ENCODE measurements around the gene RNF121. TPM values are rescaled to one million over a fixed set of nuclear protein-coding genes. Genes with fewer than 3 reads are reported as not detected.

The RNF121 gene
- total RNA-seq, 1 donor from 2014 or later, result 30.9 TPM

DNA sequence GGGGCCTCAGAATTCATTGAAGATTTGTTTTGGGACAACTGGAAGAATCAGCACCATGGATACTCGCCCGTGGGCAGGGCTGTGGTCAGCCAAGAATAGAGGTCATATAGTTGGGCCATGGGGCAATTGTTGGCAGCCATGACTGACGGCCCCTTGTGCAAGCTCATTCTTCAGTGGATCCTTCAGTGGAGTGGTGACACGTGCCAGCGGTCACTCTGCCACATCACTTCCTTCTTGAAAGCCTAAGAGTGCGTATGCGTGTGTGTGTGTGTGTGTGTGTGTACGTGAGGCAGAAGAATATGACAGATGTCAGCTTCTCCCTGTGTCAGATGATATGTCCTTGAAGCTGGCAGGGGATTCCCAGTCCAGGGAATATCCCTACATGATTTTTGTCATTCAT, 68.1 kb downstream of the RNF121 start:
- Histone ChIP-seq H3K27me3 (ENCODE audit: control insufficient read depth, insufficient read depth, low read length) (no peaks in the 10 kb centered on the region), H3K4me3 (ENCODE audit: low read depth, low read length) (no peak overlapping the region), H3K36me3 (ENCODE audit: control insufficient read depth, insufficient read depth, low read length) (peaks cover 2% of the 10 kb centered on the region)
- DNase-seq (ENCODE audit: low read depth), result no peak
- TF ChIP-seq, protein P1, sequence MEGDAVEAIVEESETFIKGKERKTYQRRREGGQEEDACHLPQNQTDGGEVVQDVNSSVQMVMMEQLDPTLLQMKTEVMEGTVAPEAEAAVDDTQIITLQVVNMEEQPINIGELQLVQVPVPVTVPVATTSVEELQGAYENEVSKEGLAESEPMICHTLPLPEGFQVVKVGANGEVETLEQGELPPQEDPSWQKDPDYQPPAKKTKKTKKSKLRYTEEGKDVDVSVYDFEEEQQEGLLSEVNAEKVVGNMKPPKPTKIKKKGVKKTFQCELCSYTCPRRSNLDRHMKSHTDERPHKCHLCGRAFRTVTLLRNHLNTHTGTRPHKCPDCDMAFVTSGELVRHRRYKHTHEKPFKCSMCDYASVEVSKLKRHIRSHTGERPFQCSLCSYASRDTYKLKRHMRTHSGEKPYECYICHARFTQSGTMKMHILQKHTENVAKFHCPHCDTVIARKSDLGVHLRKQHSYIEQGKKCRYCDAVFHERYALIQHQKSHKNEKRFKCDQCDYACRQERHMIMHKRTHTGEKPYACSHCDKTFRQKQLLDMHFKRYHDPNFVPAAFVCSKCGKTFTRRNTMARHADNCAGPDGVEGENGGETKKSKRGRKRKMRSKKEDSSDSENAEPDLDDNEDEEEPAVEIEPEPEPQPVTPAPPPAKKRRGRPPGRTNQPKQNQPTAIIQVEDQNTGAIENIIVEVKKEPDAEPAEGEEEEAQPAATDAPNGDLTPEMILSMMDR (IDR thresholded peaks at IDR 0.05; ENCODE audit: insufficient read depth, low read length, poor library complexity, severe bottlenecking), result no peak

DNA sequence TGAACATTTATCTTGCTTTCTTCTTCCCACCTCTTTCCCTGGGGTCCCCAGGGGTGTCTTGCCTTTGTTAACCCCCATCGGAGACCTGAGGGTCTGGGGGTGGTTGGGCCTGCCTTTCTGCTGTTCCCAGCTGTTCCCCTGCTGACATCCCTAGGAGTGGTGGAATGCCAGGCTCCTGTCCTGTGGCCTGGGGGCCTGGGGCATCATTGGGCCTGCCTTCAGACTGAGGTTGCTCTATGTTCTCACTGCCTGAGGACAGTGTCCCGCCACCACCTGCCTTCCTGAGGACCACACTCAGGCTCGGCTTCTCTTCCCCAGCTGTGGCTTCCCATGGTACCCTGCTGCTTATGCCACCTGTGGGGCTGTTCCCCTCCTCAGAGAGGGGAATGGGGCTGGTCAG, 68.7 kb downstream of the RNF121 start:
- TF ChIP-seq, protein P1 (IDR thresholded peaks at IDR 0.05; ENCODE audit: insufficient read depth, low read length, poor library complexity, severe bottlenecking), result no peak
- Histone ChIP-seq H3K36me3 (ENCODE audit: control insufficient read depth, insufficient read depth, low read length) (peaks cover 2% of the 10 kb centered on the region), H3K27me3 (ENCODE audit: control insufficient read depth, insufficient read depth, low read length) (no peaks in the 10 kb centered on the region), H3K4me3 (ENCODE audit: low read depth, low read length) (no peak overlapping the region)
- no peak for DNase-seq (ENCODE audit: low read depth)

DNA sequence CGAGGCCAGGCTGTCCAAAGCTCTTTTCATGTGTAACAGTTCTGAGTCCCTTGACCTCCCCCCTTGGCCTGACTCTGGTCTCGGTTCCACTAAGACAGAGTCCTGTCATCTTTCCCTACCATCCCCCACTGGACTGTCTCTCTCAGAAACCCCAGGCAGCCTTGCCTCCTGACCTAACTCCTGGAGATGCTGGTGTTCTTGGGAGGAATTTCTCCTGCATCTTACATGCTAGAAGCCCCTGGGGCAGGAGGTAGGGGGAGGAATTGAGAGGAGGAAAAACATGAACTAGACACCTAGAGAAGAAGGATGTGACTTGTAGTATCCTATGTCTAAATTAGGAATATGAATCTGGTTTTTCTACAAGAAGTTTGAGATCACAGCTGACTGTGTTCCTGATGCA, 69.2 kb downstream of the RNF121 start:
- DNase-seq (ENCODE audit: low read depth), result no peak

DNA sequence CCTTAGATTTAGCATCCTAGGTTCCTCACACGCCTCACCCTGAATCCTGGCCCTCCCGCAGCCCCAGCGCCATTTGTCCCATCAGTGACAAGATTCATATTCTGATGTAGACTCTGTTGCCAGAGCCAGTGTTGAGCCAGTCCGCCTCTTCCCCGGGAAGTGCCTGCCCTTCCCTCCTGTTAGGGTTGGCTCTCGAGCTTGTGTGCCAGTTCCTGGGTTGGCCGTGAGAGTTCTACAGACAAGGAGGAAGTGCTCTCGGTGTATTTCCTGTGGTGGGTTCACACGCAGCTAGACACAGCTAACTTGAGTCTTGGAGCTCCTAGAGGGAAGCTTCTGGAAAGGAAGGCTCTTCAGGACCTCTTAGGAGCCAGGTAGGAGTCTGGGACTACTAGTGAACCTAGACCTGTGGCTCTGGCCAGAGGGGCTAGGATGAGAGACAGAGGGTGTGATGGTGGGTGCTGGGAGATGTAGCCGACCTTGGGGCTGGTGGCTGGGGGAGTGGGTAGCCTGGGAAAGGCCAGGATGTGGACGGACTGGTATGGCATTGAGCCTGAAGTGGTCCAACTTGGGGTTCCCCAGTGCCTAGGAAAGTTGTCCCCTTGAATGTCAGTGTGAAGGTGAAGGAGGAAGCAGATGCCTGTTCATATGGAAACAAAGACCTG, 69.9 kb downstream of the RNF121 start, which contains the start of gene IL18BP:
IL18BP (plus strand) TSS at position 261 of the 662 bp plus-strand sequence. CDS start 1,076 bp downstream, outside the sequence.
- no peak for DNase-seq (ENCODE audit: low read depth)
- H3K27me3 ChIP-seq (ENCODE audit: control insufficient read depth, insufficient read depth, low read length), result no peaks in the 10 kb centered on the region
- TF ChIP-seq, protein P1 (IDR thresholded peaks at IDR 0.05; ENCODE audit: insufficient read depth, low read length, poor library complexity, severe bottlenecking), result no peak
- no peak within 1 kb of the TSS for H3K4me3 ChIP-seq (ENCODE audit: low read depth, low read length)
- H3K36me3 ChIP-seq (ENCODE audit: control insufficient read depth, insufficient read depth, low read length), result peaks cover 2% of the 10 kb centered on the region

More for the DNA sequence above, 69.2 kb downstream of the RNF121 start:
- no peak overlapping the region for H3K4me3 ChIP-seq (ENCODE audit: low read depth, low read length)
- no peaks in the 10 kb centered on the region for H3K27me3 ChIP-seq (ENCODE audit: control insufficient read depth, insufficient read depth, low read length)
- TF ChIP-seq, protein P1 (IDR thresholded peaks at IDR 0.05; ENCODE audit: insufficient read depth, low read length, poor library complexity, severe bottlenecking), result no peak
- H3K36me3 ChIP-seq (ENCODE audit: control insufficient read depth, insufficient read depth, low read length), result peaks cover 2% of the 10 kb centered on the region

DNA sequence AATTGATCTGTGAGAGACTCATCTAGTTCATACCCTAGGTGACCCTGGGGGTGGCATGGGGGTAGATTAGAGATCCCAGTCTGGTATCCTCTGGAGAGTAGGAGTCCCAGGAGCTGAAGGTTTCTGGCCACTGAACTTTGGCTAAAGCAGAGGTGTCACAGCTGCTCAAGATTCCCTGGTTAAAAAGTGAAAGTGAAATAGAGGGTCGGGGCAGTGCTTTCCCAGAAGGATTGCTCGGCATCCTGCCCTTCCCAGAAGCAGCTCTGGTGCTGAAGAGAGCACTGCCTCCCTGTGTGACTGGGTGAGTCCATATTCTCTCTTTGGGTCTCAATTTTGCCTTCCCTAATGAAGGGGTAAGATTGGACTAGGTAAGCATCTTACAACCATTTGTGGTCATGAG, 70.5 kb downstream of the RNF121 start:
- H3K36me3 ChIP-seq (ENCODE audit: control insufficient read depth, insufficient read depth, low read length), result peaks cover 2% of the 10 kb centered on the region
- H3K27me3 ChIP-seq (ENCODE audit: control insufficient read depth, insufficient read depth, low read length), result no peaks in the 10 kb centered on the region
- TF ChIP-seq, protein P1 (IDR thresholded peaks at IDR 0.05; ENCODE audit: insufficient read depth, low read length, poor library complexity, severe bottlenecking), result no peak
- DNase-seq (ENCODE audit: low read depth), result no peak
- no peak overlapping the region for H3K4me3 ChIP-seq (ENCODE audit: low read depth, low read length)

DNA sequence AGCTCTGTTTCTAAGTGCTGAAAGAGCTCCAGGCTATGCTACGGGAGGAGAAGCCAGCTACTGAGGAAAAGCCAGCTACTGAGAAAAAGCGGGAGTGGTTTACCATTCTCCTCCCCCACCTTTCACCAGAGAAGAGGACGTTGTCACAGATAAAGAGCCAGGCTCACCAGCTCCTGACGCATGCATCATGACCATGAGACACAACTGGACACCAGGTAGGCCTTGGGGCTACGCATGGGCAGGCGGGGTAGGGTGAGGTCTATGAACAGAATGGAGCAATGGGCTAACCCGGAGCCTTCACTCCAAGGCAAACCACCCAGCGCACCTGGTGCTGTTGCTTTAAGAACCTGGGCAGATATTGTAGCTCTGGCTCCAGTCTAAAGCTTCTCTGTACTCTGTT, 71.0 kb downstream of the RNF121 start:
- DNase-seq (ENCODE audit: low read depth), result no peak
- Histone ChIP-seq H3K4me3 (ENCODE audit: low read depth, low read length) (no peak overlapping the region), H3K36me3 (ENCODE audit: control insufficient read depth, insufficient read depth, low read length) (peaks cover 3% of the 10 kb centered on the region), H3K27me3 (ENCODE audit: control insufficient read depth, insufficient read depth, low read length) (no peaks in the 10 kb centered on the region)
- TF ChIP-seq, protein P1 (IDR thresholded peaks at IDR 0.05; ENCODE audit: insufficient read depth, low read length, poor library complexity, severe bottlenecking), result no peak

Data from kidney epithelial cell (primary cell).